Measurements from ENCODE around the gene ZFAND6. TPM values are rescaled to one million over a fixed set of nuclear protein-coding genes. Genes with fewer than 3 reads are reported as not detected.
"Not testable (repeated sequence)": the region's sequence is repeated elsewhere in the genome, so short reads cannot be mapped to it uniquely, and the experiment has no call there.

Gene ZFAND6
- total RNA-seq, 1 experiment from 2014 or later = 41.4 TPM

DNA sequence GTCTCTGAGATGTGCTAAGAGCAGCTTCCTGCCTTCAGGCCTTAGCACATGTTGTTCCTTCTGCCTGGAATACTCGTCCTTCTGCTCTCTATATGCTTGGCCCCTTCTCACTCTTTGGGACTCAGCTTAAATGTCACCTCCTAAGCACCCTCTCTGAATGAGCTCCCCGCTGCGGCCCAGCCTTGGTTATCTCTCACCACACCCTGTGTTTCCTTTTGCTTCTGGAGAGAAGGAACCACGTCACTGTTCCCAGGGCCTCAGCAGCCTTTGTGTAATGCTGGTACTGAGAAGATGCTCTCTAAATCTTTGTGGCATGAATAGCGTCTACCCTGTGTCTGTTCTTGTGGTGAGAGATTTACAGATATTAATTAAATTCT lies 95.5 kb downstream of the ZFAND6 start:
- H3K9me3 ChIP-seq (ENCODE audit: low read depth, low read length, poor library complexity, severe bottlenecking) = no peaks in the 10 kb centered on the region
- H3K4me3 ChIP-seq (ENCODE audit: low read depth, low read length, poor library complexity, severe bottlenecking) = no peak overlapping the region
- no peak for DNase-seq (ENCODE audit: low spot score)
- H3K4me1 ChIP-seq (ENCODE audit: insufficient read depth, low read length, poor library complexity, severe bottlenecking) = peaks cover 4% of the 10 kb centered on the region
- ChIA-PET CTCF (no interaction called here), POLR2A (ENCODE audit: low non-redundant PET) (no interaction called here)
- BruUV-seq (replicated peaks) = no TSS peak
- no peak overlapping the region for H3K27ac ChIP-seq (ENCODE audit: low read depth, low read length, poor library complexity, severe bottlenecking)
- no peaks in the 10 kb centered on the region for H3K27me3 ChIP-seq (replicated peaks; ENCODE audit: insufficient read depth, low read depth, low read length, poor library complexity)
- intact Hi-C loops (cut with micrococcal nuclease; ENCODE audit: unreplicated experiment) = no loop called here
- no peaks in the 10 kb centered on the region for H3K36me3 ChIP-seq (ENCODE audit: insufficient read depth, low read length, poor library complexity, severe bottlenecking)
- TF ChIP-seq, protein P1, sequence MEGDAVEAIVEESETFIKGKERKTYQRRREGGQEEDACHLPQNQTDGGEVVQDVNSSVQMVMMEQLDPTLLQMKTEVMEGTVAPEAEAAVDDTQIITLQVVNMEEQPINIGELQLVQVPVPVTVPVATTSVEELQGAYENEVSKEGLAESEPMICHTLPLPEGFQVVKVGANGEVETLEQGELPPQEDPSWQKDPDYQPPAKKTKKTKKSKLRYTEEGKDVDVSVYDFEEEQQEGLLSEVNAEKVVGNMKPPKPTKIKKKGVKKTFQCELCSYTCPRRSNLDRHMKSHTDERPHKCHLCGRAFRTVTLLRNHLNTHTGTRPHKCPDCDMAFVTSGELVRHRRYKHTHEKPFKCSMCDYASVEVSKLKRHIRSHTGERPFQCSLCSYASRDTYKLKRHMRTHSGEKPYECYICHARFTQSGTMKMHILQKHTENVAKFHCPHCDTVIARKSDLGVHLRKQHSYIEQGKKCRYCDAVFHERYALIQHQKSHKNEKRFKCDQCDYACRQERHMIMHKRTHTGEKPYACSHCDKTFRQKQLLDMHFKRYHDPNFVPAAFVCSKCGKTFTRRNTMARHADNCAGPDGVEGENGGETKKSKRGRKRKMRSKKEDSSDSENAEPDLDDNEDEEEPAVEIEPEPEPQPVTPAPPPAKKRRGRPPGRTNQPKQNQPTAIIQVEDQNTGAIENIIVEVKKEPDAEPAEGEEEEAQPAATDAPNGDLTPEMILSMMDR (conservative IDR thresholded peaks at IDR 0.05; ENCODE audit: low read depth, low read length) = no peak
- no peak for TF ChIP-seq EZH2 (IDR thresholded peaks at IDR 0.05; ENCODE audit: borderline replicate concordance, low read depth, low read length, poor library complexity, severe bottlenecking)

DNA sequence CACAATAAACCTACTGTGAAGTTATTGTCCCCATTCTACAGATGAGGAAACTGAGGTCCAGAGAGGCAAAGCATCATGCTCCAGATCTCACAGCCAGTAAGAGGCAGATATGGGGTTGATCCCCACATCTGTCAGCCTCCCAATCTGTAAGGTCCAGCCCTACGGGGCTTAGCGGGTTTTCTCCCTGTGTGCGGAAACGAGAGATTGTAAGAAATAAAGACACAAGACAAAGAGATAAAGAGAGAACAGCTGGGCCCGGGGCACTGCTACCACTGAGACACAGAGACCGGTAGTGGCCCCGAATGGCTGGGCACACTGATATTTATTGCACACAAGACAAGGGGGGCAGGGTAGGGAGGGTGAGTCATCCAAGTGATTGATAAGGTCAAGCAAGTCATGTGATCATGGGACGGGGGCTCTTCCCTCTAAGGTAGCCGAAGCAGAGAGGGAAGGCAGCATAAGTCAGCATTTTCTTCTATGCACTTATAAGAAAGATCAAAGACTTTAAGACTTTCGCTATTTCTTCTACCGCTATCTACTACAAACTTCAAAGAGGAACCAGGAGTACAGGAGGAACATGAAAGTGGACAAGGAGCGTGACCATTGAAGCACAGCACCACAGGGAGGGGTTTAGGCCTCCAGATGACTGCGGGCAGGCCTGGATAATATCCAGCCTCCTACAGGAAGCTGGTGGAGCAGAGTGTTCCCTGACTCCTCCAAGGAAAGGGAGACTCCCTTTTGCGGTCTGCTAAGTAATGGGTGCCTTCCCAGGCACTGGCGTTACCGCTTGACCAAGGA lies 96.1 kb downstream of the ZFAND6 start:
- H3K4me1 ChIP-seq (ENCODE audit: insufficient read depth, low read length, poor library complexity, severe bottlenecking); CTCF ChIA-PET; intact Hi-C loops (cut with micrococcal nuclease; ENCODE audit: unreplicated experiment); H3K9me3 ChIP-seq (ENCODE audit: low read depth, low read length, poor library complexity, severe bottlenecking); H3K36me3 ChIP-seq (ENCODE audit: insufficient read depth, low read length, poor library complexity, severe bottlenecking); BruUV-seq (replicated peaks); H3K27ac ChIP-seq (ENCODE audit: low read depth, low read length, poor library complexity, severe bottlenecking); POLR2A ChIA-PET (ENCODE audit: low non-redundant PET); H3K4me3 ChIP-seq (ENCODE audit: low read depth, low read length, poor library complexity, severe bottlenecking); DNase-seq (ENCODE audit: low spot score); H3K27me3 ChIP-seq (replicated peaks; ENCODE audit: insufficient read depth, low read depth, low read length, poor library complexity): not testable (repeated sequence)

DNA sequence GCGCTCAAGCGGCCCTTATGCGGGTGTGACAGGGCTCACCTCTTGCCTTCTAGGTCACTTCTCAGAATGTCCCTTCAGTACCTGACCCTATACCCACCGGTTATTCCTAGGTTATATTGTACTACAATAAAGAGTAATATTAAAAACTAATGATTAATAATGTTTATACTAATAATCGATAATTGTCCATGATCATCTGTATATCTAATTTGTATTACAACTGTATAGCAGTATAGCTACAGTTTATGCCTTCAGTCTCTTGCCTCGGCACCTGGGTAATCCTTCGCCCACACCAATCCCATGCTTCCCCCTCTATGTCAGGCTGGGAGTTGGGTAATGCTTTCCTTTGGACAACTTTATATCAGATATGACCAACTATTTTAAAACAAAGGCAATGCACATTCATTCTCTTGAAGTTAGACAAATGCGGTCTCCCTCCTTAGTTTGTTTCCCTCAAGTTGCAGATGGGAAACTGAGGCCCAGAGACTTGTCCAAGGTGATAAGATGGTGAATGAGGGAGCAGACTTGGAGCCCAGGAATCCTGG lies 96.8 kb downstream of the ZFAND6 start:
- H3K27ac ChIP-seq (ENCODE audit: low read depth, low read length, poor library complexity, severe bottlenecking) = no peak overlapping the region
- intact Hi-C loops (cut with micrococcal nuclease; ENCODE audit: unreplicated experiment) = no loop called here
- CTCF ChIA-PET = no interaction called here
- no peak overlapping the region for H3K4me3 ChIP-seq (ENCODE audit: low read depth, low read length, poor library complexity, severe bottlenecking)
- BruUV-seq (replicated peaks) = no TSS peak
- DNase-seq (ENCODE audit: low spot score) = no peak
- POLR2A ChIA-PET (ENCODE audit: low non-redundant PET) = no interaction called here
- no peaks in the 10 kb centered on the region for H3K27me3 ChIP-seq (replicated peaks; ENCODE audit: insufficient read depth, low read depth, low read length, poor library complexity)
- peaks cover 4% of the 10 kb centered on the region for H3K4me1 ChIP-seq (ENCODE audit: insufficient read depth, low read length, poor library complexity, severe bottlenecking)
- TF ChIP-seq, protein P1 (conservative IDR thresholded peaks at IDR 0.05; ENCODE audit: low read depth, low read length) = no peak
- no peak for TF ChIP-seq EZH2 (IDR thresholded peaks at IDR 0.05; ENCODE audit: borderline replicate concordance, low read depth, low read length, poor library complexity, severe bottlenecking)
- no peaks in the 10 kb centered on the region for H3K36me3 ChIP-seq (ENCODE audit: insufficient read depth, low read length, poor library complexity, severe bottlenecking)
- no peaks in the 10 kb centered on the region for H3K9me3 ChIP-seq (ENCODE audit: low read depth, low read length, poor library complexity, severe bottlenecking)

DNA sequence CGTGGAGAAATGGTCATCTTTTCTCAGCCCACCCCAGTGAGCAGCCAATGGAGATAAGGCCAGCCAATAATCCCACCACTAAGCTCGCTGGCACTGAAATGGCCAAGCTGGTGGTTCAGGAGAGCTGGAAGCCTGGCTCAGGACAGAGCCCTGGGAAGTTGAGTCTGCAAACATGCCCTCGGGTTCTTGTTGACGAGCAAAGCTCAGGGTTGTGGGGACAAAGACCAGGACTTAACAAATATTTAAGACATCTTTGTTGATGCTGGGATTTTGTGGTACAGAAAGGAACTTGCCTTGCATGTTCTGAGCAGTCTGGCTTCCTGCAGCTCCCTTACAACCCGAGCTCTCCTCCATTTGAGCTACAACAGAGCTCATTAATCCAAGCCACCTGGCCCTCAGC lies 97.7 kb downstream of the ZFAND6 start:
- ChIA-PET POLR2A (ENCODE audit: low non-redundant PET) (interaction anchor here (0.6 kb wide), 1 partner anchor 1665 kb away, joined by 3 read pairs; no protein-coding TSS in a partner anchor), CTCF (no interaction called here)
- DNase-seq (ENCODE audit: low spot score) = no peak
- H3K9me3 ChIP-seq (ENCODE audit: low read depth, low read length, poor library complexity, severe bottlenecking) = no peaks in the 10 kb centered on the region
- no peaks in the 10 kb centered on the region for H3K36me3 ChIP-seq (ENCODE audit: insufficient read depth, low read length, poor library complexity, severe bottlenecking)
- H3K27me3 ChIP-seq (replicated peaks; ENCODE audit: insufficient read depth, low read depth, low read length, poor library complexity) = no peaks in the 10 kb centered on the region
- H3K4me1 ChIP-seq (ENCODE audit: insufficient read depth, low read length, poor library complexity, severe bottlenecking) = peaks cover 4% of the 10 kb centered on the region
- intact Hi-C loops (cut with micrococcal nuclease; ENCODE audit: unreplicated experiment) = no loop called here
- no peak overlapping the region for H3K27ac ChIP-seq (ENCODE audit: low read depth, low read length, poor library complexity, severe bottlenecking)
- no TSS peak for BruUV-seq (replicated peaks)
- H3K4me3 ChIP-seq (ENCODE audit: low read depth, low read length, poor library complexity, severe bottlenecking) = no peak overlapping the region
- no peak for TF ChIP-seq EZH2 (IDR thresholded peaks at IDR 0.05; ENCODE audit: borderline replicate concordance, low read depth, low read length, poor library complexity, severe bottlenecking)
- TF ChIP-seq, protein P1 (conservative IDR thresholded peaks at IDR 0.05; ENCODE audit: low read depth, low read length) = no peak

Data from A673 (cell line).